ENCODE measurements around the gene FAM13C.

Gene FAM13C

GRCh38 chr10:59287587-59288255, 74.6 kb downstream of the FAM13C start:
- Histone ChIP-seq H3K9ac (ENCODE audit: low read depth, low read length) (no peak overlapping the region), H3K36me3 (ENCODE audit: control insufficient read depth, insufficient read depth, low read length) (no peaks in the 10 kb centered on the region), H3K27me3 (ENCODE audit: control insufficient read depth, insufficient read depth, low read length) (no peaks in the 10 kb centered on the region), H3K4me1 (ENCODE audit: control insufficient read depth, insufficient read depth, low read length) (peaks cover 15% of the 10 kb centered on the region), H3K9me3 (ENCODE audit: control insufficient read depth, insufficient read depth, low read length) (no peaks in the 10 kb centered on the region), H3K4me3 (ENCODE audit: low read depth, low read length) (no peak overlapping the region)

GRCh38 chr10:59285848-59286247, 76.5 kb downstream of the FAM13C start:
- Histone ChIP-seq H3K4me1 (ENCODE audit: control insufficient read depth, insufficient read depth, low read length) (peaks cover 15% of the 10 kb centered on the region), H3K9ac (ENCODE audit: low read depth, low read length) (no peak overlapping the region), H3K36me3 (ENCODE audit: control insufficient read depth, insufficient read depth, low read length) (no peaks in the 10 kb centered on the region)

GRCh38 chr10:59285073-59285472, 77.3 kb downstream of the FAM13C start:
- H3K27me3 ChIP-seq (ENCODE audit: control insufficient read depth, insufficient read depth, low read length) = no peaks in the 10 kb centered on the region
- no peak overlapping the region for H3K9ac ChIP-seq (ENCODE audit: low read depth, low read length)
- peaks cover 13% of the 10 kb centered on the region for H3K4me1 ChIP-seq (ENCODE audit: control insufficient read depth, insufficient read depth, low read length)
- no peaks in the 10 kb centered on the region for H3K36me3 ChIP-seq (ENCODE audit: control insufficient read depth, insufficient read depth, low read length)
- no peaks in the 10 kb centered on the region for H3K9me3 ChIP-seq (ENCODE audit: control insufficient read depth, insufficient read depth, low read length)
- no peak overlapping the region for H3K4me3 ChIP-seq (ENCODE audit: low read depth, low read length)

More at GRCh38 chr10:59285848-59286247, 76.5 kb downstream of the FAM13C start:
- no peak overlapping the region for H3K4me3 ChIP-seq (ENCODE audit: low read depth, low read length)
- no peaks in the 10 kb centered on the region for H3K27me3 ChIP-seq (ENCODE audit: control insufficient read depth, insufficient read depth, low read length)
- H3K9me3 ChIP-seq (ENCODE audit: control insufficient read depth, insufficient read depth, low read length) = no peaks in the 10 kb centered on the region

GRCh38 chr10:59284118-59284975, 78.0 kb downstream of the FAM13C start:
- Histone ChIP-seq H3K9me3 (ENCODE audit: control insufficient read depth, insufficient read depth, low read length) (no peaks in the 10 kb centered on the region), H3K36me3 (ENCODE audit: control insufficient read depth, insufficient read depth, low read length) (no peaks in the 10 kb centered on the region), H3K4me1 (ENCODE audit: control insufficient read depth, insufficient read depth, low read length) (peaks cover 6% of the 10 kb centered on the region), H3K9ac (ENCODE audit: low read depth, low read length) (no peak overlapping the region), H3K4me3 (ENCODE audit: low read depth, low read length) (no peak overlapping the region), H3K27me3 (ENCODE audit: control insufficient read depth, insufficient read depth, low read length) (no peaks in the 10 kb centered on the region)

DNA sequence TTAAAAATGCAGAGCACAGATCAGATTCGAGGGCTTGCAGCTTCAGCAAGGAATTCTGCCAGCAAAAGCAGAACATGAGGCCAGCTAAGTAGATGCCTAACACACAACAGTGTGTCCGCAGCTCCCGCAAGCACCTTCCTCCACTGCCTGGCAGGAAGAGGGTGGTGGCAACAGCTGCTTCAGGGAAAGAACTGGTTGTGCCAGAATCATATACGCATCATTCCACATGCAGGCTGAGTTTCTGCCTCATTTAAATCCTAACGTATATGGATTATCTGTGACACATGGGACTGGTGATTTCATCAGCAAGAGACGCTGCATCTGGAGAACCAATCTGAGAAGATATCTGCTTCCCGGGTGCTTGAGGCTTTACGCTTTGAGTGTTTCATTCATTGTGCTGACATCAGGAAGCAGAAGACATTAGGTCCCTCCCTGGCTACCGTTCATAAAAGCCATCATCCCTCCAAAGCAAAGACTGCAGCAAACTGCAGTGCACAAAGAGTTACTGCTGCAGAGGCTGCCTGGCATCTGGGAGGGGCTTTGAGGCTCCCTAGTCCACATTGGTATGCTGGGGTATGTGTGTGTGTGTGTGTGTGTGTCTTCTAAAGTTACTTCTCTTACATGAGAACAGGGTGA, 78.8 kb downstream of the FAM13C start:
- Histone ChIP-seq H3K9me3 (ENCODE audit: control insufficient read depth, insufficient read depth, low read length) (no peaks in the 10 kb centered on the region), H3K9ac (ENCODE audit: low read depth, low read length) (no peak overlapping the region), H3K4me3 (ENCODE audit: low read depth, low read length) (no peak overlapping the region), H3K27me3 (ENCODE audit: control insufficient read depth, insufficient read depth, low read length) (no peaks in the 10 kb centered on the region), H3K4me1 (ENCODE audit: control insufficient read depth, insufficient read depth, low read length) (peaks cover 6% of the 10 kb centered on the region), H3K36me3 (ENCODE audit: control insufficient read depth, insufficient read depth, low read length) (no peaks in the 10 kb centered on the region)

- H3K4me3 ChIP-seq (ENCODE audit: low read depth, low read length) = no peak overlapping the region
- no peaks in the 10 kb centered on the region for H3K36me3 ChIP-seq (ENCODE audit: control insufficient read depth, insufficient read depth, low read length)
- H3K9ac ChIP-seq (ENCODE audit: low read depth, low read length) = no peak overlapping the region
- H3K9me3 ChIP-seq (ENCODE audit: control insufficient read depth, insufficient read depth, low read length) = no peaks in the 10 kb centered on the region
- H3K27me3 ChIP-seq (ENCODE audit: control insufficient read depth, insufficient read depth, low read length) = no peaks in the 10 kb centered on the region
- peaks cover 6% of the 10 kb centered on the region for H3K4me1 ChIP-seq (ENCODE audit: control insufficient read depth, insufficient read depth, low read length)
These were observed 80.5 kb downstream of the FAM13C start for GRCh38 chr10:59281861-59282260.

DNA sequence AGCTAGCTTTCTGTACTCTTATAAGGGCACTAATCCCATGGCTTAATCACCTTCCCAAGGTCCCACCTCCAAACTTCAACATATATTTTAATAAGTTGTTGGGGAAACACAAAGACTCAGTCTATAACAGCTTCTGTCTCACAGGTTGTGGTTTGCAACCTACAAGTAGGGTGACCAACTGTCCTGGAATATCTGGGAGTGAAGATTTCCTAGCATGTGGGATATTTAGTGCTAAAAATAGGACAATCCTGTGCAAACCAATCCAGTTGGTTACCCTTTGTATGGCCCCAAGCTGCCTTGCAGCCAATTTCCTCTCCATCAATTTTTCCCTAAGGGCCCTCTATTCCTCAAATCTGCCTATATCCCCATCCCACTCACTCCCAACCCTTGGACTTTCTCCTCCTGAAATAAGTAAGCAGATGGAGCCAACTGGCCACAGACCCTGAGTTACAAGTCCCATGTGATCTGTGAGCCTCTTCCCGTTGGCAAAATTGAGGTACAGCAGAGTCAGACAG, 82.3 kb downstream of the FAM13C start:
- Histone ChIP-seq H3K36me3 (ENCODE audit: control insufficient read depth, insufficient read depth, low read length) (no peaks in the 10 kb centered on the region), H3K4me1 (ENCODE audit: control insufficient read depth, insufficient read depth, low read length) (peaks cover 6% of the 10 kb centered on the region), H3K9ac (ENCODE audit: low read depth, low read length) (no peak overlapping the region), H3K27me3 (ENCODE audit: control insufficient read depth, insufficient read depth, low read length) (no peaks in the 10 kb centered on the region), H3K4me3 (ENCODE audit: low read depth, low read length) (no peak overlapping the region), H3K9me3 (ENCODE audit: control insufficient read depth, insufficient read depth, low read length) (no peaks in the 10 kb centered on the region)

DNA sequence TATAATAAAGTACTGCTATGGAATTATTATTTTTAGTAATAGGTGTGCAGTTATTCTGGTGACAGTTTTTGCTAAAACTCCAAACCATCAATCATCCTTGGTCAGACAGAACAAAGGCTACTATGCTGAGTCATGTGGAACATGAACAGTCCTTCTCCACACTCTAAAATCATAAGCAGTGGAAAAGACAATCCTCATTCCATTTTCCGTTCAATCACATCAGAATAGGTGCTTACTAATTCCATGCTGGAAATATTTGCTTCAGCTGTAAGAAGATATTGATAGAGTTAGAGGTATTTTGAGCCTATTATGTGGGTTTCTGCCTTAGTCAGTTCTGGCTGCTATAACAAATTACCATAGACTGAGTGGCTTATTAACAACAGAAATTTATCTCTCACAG, 82.9 kb downstream of the FAM13C start:
- H3K4me1 ChIP-seq (ENCODE audit: control insufficient read depth, insufficient read depth, low read length) = peaks cover 6% of the 10 kb centered on the region

DNA sequence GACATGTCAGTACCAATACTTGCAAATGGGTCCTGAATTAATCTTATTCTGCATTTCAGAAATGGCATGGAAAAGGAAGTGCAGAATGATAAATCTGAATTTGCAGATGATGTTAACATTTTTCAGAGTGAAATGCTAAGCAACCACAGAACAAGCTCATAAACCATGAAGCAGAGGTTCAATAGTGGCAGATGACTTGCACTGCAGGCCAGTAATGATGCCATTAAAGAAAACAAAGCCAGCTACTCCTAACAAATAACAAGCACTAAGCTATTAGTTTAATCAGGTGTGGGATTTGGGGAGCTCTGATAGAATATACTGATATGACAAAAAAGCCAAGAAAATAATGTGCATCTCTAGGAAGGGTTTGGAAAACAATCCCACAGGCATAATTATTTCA, 85.4 kb downstream of the FAM13C start:
- no peaks in the 10 kb centered on the region for H3K36me3 ChIP-seq (ENCODE audit: control insufficient read depth, insufficient read depth, low read length)
- H3K27me3 ChIP-seq (ENCODE audit: control insufficient read depth, insufficient read depth, low read length) = no peaks in the 10 kb centered on the region
- H3K4me3 ChIP-seq (ENCODE audit: low read depth, low read length) = no peak overlapping the region
- H3K9ac ChIP-seq (ENCODE audit: low read depth, low read length) = no peak overlapping the region
- H3K4me1 ChIP-seq (ENCODE audit: control insufficient read depth, insufficient read depth, low read length) = no peaks in the 10 kb centered on the region
- no peaks in the 10 kb centered on the region for H3K9me3 ChIP-seq (ENCODE audit: control insufficient read depth, insufficient read depth, low read length)

More for the DNA sequence above, 82.9 kb downstream of the FAM13C start:
- Histone ChIP-seq H3K27me3 (ENCODE audit: control insufficient read depth, insufficient read depth, low read length) (no peaks in the 10 kb centered on the region), H3K4me3 (ENCODE audit: low read depth, low read length) (no peak overlapping the region), H3K9me3 (ENCODE audit: control insufficient read depth, insufficient read depth, low read length) (no peaks in the 10 kb centered on the region), H3K9ac (ENCODE audit: low read depth, low read length) (no peak overlapping the region), H3K36me3 (ENCODE audit: control insufficient read depth, insufficient read depth, low read length) (no peaks in the 10 kb centered on the region)

GRCh38 chr10:59276133-59276532, 86.2 kb downstream of the FAM13C start:
- H3K9me3 ChIP-seq (ENCODE audit: control insufficient read depth, insufficient read depth, low read length) = no peaks in the 10 kb centered on the region
- H3K4me1 ChIP-seq (ENCODE audit: control insufficient read depth, insufficient read depth, low read length) = no peaks in the 10 kb centered on the region

GRCh38 chr10:59273445-59273844, 88.9 kb downstream of the FAM13C start:
- no peaks in the 10 kb centered on the region for H3K36me3 ChIP-seq (ENCODE audit: control insufficient read depth, insufficient read depth, low read length)
- no peaks in the 10 kb centered on the region for H3K27me3 ChIP-seq (ENCODE audit: control insufficient read depth, insufficient read depth, low read length)
- H3K4me1 ChIP-seq (ENCODE audit: control insufficient read depth, insufficient read depth, low read length) = no peaks in the 10 kb centered on the region
- H3K4me3 ChIP-seq (ENCODE audit: low read depth, low read length) = no peak overlapping the region
- no peak overlapping the region for H3K9ac ChIP-seq (ENCODE audit: low read depth, low read length)
- no peaks in the 10 kb centered on the region for H3K9me3 ChIP-seq (ENCODE audit: control insufficient read depth, insufficient read depth, low read length)

More at GRCh38 chr10:59276133-59276532, 86.2 kb downstream of the FAM13C start:
- Histone ChIP-seq H3K36me3 (ENCODE audit: control insufficient read depth, insufficient read depth, low read length) (no peaks in the 10 kb centered on the region), H3K9ac (ENCODE audit: low read depth, low read length) (no peak overlapping the region), H3K27me3 (ENCODE audit: control insufficient read depth, insufficient read depth, low read length) (no peaks in the 10 kb centered on the region), H3K4me3 (ENCODE audit: low read depth, low read length) (no peak overlapping the region)

Measured in iPS-15b (cell line).